Keratinocyte (primary cell): ENCODE results near the gene FAM209B. TPM values are rescaled to one million over a fixed set of nuclear protein-coding genes. Genes with fewer than 3 reads are reported as not detected.

ENCODE experiments used
- DNase-seq: peaks from one replicate; pipeline ENCODE4 v3.0.0-alpha.2; 2011; ENCODE audit warnings: low read depth, missing footprints, low spot score
- FAIRE-seq: peaks from 2 replicates; lab custom pipeline; 2011; peaks lifted over from hg19 to GRCh38; lab: Jason Lieb, UNC
- H2AFZ ChIP-seq: 2 replicates; pipeline ENCODE4 v1.6.0; 2012; ENCODE audit warnings: low read length, control low read depth, inconsistent platforms; ENCODE audit not compliant: control insufficient read depth
- H3K27ac ChIP-seq: 2 replicates; pipeline ENCODE4 v1.5.1; 2011; ENCODE audit warnings: low read length; ENCODE audit not compliant: control insufficient read depth, insufficient read depth
- H3K27me3 ChIP-seq: 3 replicates; pipeline ENCODE4 v1.6.0; 2011; ENCODE audit warnings: low read length; ENCODE audit not compliant: control insufficient read depth, insufficient read depth; ENCODE audit errors: extremely low read depth
- H3K36me3 ChIP-seq, 2 experiments: 2 replicates in 1 of 2; 3 replicates in 1 of 2; pipeline ENCODE4 v1.5.1; 2011; ENCODE audit warnings: low read length in 2 of 2, mild to moderate bottlenecking in 1 of 2; ENCODE audit not compliant: control insufficient read depth in 2 of 2, insufficient read depth in 2 of 2; ENCODE audit errors: extremely low read depth in 1 of 2
- H3K4me1 ChIP-seq: 3 replicates; pipeline ENCODE4 v1.5.1; 2011; ENCODE audit warnings: low read length; ENCODE audit not compliant: control insufficient read depth, insufficient read depth; ENCODE audit errors: extremely low read depth
- H3K4me2 ChIP-seq: 3 replicates; pipeline ENCODE4 v1.6.0; 2011; ENCODE audit warnings: low read depth, low read length; ENCODE audit not compliant: control insufficient read depth, insufficient read depth; ENCODE audit errors: extremely low read depth
- H3K4me3 ChIP-seq, 3 experiments: fragments of 200-600 bp in 1 of 3; sonication (generic) in 1 of 3; 2 replicates in 2 of 3; 3 replicates in 1 of 3; pipeline ENCODE4 v1.5.1; 2011 to 2016; ENCODE audit warnings: low read length in 3 of 3, mild to moderate bottlenecking in 3 of 3, control low read depth in 2 of 3, inconsistent platforms in 1 of 3, low read depth in 1 of 3, mixed read lengths in 1 of 3, mixed run types in 1 of 3, moderate library complexity in 1 of 3; ENCODE audit not compliant: control insufficient read depth in 2 of 3, insufficient read depth in 2 of 3; ENCODE audit errors: extremely low read depth in 1 of 3
- H3K79me2 ChIP-seq: 2 replicates; pipeline ENCODE4 v1.6.0; 2012; ENCODE audit warnings: low read length; ENCODE audit not compliant: control insufficient read depth, insufficient read depth
- H3K9ac ChIP-seq: 3 replicates; pipeline ENCODE4 v1.6.0; 2011; ENCODE audit warnings: low read length; ENCODE audit not compliant: control insufficient read depth, insufficient read depth; ENCODE audit errors: extremely low read depth
- H3K9me1 ChIP-seq: 3 replicates; pipeline ENCODE4 v1.6.0; 2011; ENCODE audit warnings: low read length; ENCODE audit not compliant: control insufficient read depth, insufficient read depth; ENCODE audit errors: extremely low read depth
- H3K9me3 ChIP-seq: 2 replicates; pipeline ENCODE4 v1.5.1; 2012; ENCODE audit warnings: low read depth, low read length; ENCODE audit not compliant: control insufficient read depth
- H4K20me1 ChIP-seq: 3 replicates; pipeline ENCODE4 v1.6.0; 2011; ENCODE audit warnings: low read length; ENCODE audit not compliant: control insufficient read depth, insufficient read depth; ENCODE audit errors: extremely low read depth
- CTCF ChIP-seq, 3 experiments: IDR thresholded peaks in 1 of 3; conservative IDR thresholded peaks in 1 of 3; optimal IDR thresholded peaks in 1 of 3; 2 replicates in 2 of 3; 3 replicates in 1 of 3; pipeline versions ENCODE3 to v1.5.1; 2011; ENCODE audit warnings: low read length in 3 of 3, mild to moderate bottlenecking in 3 of 3, moderate library complexity in 2 of 3, control low read depth in 1 of 3, inconsistent platforms in 1 of 3; ENCODE audit not compliant: insufficient read depth in 2 of 3; ENCODE audit errors: extremely low read depth in 1 of 3
- EZH2 ChIP-seq: IDR thresholded peaks from one replicate; pipeline ENCODE4 v1.6.1; 2012; ENCODE audit warnings: inconsistent platforms, mild to moderate bottlenecking, low read length, moderate library complexity
- dilution Hi-C: fragments of 300-500 bp; cut with MboI; formaldehyde crosslinking; loops from one replicate; pipeline ENCODE4 v1.7.0; 2020; ENCODE audit warnings: low sequenced_read_pairs; ENCODE audit not compliant: extremely low pct_ligation_motif_present
- polyA plus RNA-seq, 5 experiments: library from polyadenylated mRNA; depleted of rRNA in 3 of 5; stranded (reverse) in 3 of 5; stranded (forward) in 1 of 5; unstranded in 1 of 5; fragments of >200 nt; gene quantifications; 1 replicate in 1 of 5; 2 replicates in 3 of 5; 3 replicates in 1 of 5; pipeline versions ENCODE4 v1.2.1 to v1.2.3, GENCODE V29; 2011 to 2012; ENCODE audit warnings: missing spikeins in 2 of 5, low read depth in 1 of 5, low replicate concordance in 1 of 5

Gene FAM209B
- polyA plus RNA-seq, 1 donor (not counting 4 experiments of a cell fraction or from before 2014, with no cell fraction given) = 0.38 TPM

GRCh38 chr20:56517641-56518040, 15.4 kb upstream of the FAM209B start:
- DNase-seq (no peak), FAIRE-seq (no peak)
- Histone ChIP-seq H3K79me2 (no peaks in the 10 kb centered on the region), H3K9ac (no peak overlapping the region), H4K20me1 (no peaks in the 10 kb centered on the region), H3K4me1 (no peaks in the 10 kb centered on the region), H3K27ac (no peak overlapping the region), H3K4me3 (no peak overlapping the region), H3K27me3 (no peaks in the 10 kb centered on the region), H3K9me1 (no peaks in the 10 kb centered on the region), H3K36me3 (peaks cover 0 to 21% of the 10 kb centered on the region in 2 experiments), H3K4me2 (no peak overlapping the region), H2AFZ (no peak overlapping the region), H3K9me3 (no peaks in the 10 kb centered on the region)
- TF ChIP-seq EZH2 = no peak
- no peak for TF ChIP-seq CTCF (optimal IDR thresholded peaks at IDR 0.05 in 1 of 3, IDR thresholded peaks at IDR 0.05 in 1 of 3, conservative IDR thresholded peaks at IDR 0.05 in 1 of 3; ENCODE audit: extremely low read depth in 1 of 3, insufficient read depth in 2 of 3, low read length in 3 of 3)
- dilution Hi-C loops = no loop called here

GRCh38 chr20:56518126-56518525, 14.9 kb upstream of the FAM209B start:
- Histone ChIP-seq H3K9me3 (no peaks in the 10 kb centered on the region), H3K27me3 (no peaks in the 10 kb centered on the region), H3K9ac (no peak overlapping the region), H3K9me1 (no peaks in the 10 kb centered on the region), H3K27ac (no peak overlapping the region), H3K4me3 (no peak overlapping the region), H3K4me2 (no peak overlapping the region), H3K4me1 (no peaks in the 10 kb centered on the region), H4K20me1 (no peaks in the 10 kb centered on the region), H3K79me2 (no peaks in the 10 kb centered on the region), H2AFZ (no peak overlapping the region), H3K36me3 (peaks cover 0 to 19% of the 10 kb centered on the region in 2 experiments)
- dilution Hi-C loops = no loop called here
- TF ChIP-seq CTCF (optimal IDR thresholded peaks at IDR 0.05 in 1 of 3, IDR thresholded peaks at IDR 0.05 in 1 of 3, conservative IDR thresholded peaks at IDR 0.05 in 1 of 3; ENCODE audit: extremely low read depth in 1 of 3, insufficient read depth in 2 of 3, low read length in 3 of 3) (no peak), EZH2 (no peak)
- FAIRE-seq (no peak), DNase-seq (no peak)
